Large intestine (tissue), 3 donors: ENCODE results near the gene CCDC174. TPM values are rescaled to one million over a fixed set of nuclear protein-coding genes. Genes with fewer than 3 reads are reported as not detected.

Experiments
- DNase-seq, 2 donors: peaks; one replicate each; pipeline versions ENCODE4 v3.0.0 to v3.0.0-alpha.2; 2013
- H3K27ac ChIP-seq: one replicate; pipeline ENCODE4 v1.5.1; 2013; ENCODE audit warnings: low read length
- H3K27me3 ChIP-seq: 2 replicates; pipeline ENCODE4 v1.6.1; 2013; ENCODE audit warnings: low read length; ENCODE audit not compliant: control insufficient read depth, insufficient read depth
- H3K36me3 ChIP-seq: 2 replicates; pipeline ENCODE4 v1.6.1; 2013; ENCODE audit warnings: low read length; ENCODE audit not compliant: control insufficient read depth, insufficient read depth
- H3K4me1 ChIP-seq: one replicate; pipeline ENCODE4 v1.6.1; 2013; ENCODE audit warnings: low read length; ENCODE audit not compliant: control insufficient read depth, insufficient read depth
- H3K4me3 ChIP-seq: one replicate; pipeline ENCODE4 v1.5.1; 2013; ENCODE audit warnings: low read length
- H3K9me3 ChIP-seq: one replicate; pipeline ENCODE4 v1.6.1; 2013; ENCODE audit warnings: mild to moderate bottlenecking, low read depth, low read length, moderate library complexity; ENCODE audit not compliant: control insufficient read depth
- WGBS: methylation state at CpG from one replicate; pipeline ENCODE4 v1.1.5; 2013; ENCODE audit warnings: low lambda C conversion rate; ENCODE audit not compliant: insufficient coverage; 5-methylcytosine and 5-hydroxymethylcytosine counted together
- polyA plus RNA-seq: library from polyadenylated mRNA; unstranded; fragments of 120-200 nt; gene quantifications from one replicate; pipeline ENCODE4 v1.2.1, GENCODE V29; 2013

CCDC174 gene
- polyA plus RNA-seq, 1 donor = 23.8 TPM

DNA sequence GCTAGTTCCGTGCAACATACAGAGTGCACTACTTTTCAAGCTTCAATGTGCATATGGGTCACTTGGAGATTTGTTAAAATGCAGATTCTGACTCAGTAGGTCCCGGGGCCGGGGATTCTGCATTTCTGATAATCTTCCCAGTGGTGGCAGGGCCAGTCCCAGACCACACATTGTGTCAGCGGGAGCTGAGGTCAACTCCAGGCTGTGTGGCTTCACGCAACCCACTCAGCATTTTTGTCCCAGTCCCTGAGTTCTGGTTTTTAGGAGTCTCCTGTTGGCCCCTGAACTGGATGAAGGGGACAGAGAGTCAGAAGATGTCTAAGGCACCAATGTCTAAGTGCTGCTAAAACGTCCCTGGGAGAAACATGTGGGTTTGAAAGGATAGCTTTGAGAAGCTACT lies 26.1 kb upstream of the CCDC174 start:
- no peaks in the 10 kb centered on the region for H3K4me1 ChIP-seq
- H3K27me3 ChIP-seq = peaks cover 17% of the 10 kb centered on the region
- H3K9me3 ChIP-seq = no peaks in the 10 kb centered on the region
- no peaks in the 10 kb centered on the region for H3K36me3 ChIP-seq
- WGBS = 71% methylated on average over 1 of the region's 6 CpGs
- no peak overlapping the region for H3K27ac ChIP-seq
- DNase-seq = no peak
- H3K4me3 ChIP-seq = no peak overlapping the region

DNA sequence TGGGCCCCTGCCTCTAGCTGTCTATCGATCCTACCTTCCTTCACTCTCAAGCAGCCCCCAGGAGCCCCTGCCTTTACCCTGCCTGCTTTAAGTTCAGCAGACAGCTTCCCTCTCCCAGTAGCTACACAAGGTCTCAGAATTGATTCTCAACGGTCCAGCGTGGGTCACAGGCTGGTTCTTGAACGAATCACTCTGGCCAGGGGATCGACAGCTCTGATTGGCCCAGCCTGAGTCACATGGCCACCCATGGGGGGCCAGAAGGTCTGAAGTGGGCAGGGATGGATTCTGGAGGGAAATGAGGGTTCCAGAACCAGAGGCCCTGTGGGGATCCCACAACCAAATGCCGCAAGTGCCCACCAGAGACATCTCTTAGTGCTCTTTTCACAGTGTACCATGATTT lies 23.7 kb upstream of the CCDC174 start:
- no peaks in the 10 kb centered on the region for H3K9me3 ChIP-seq
- no peak for DNase-seq
- no peak overlapping the region for H3K27ac ChIP-seq
- no peak overlapping the region for H3K4me3 ChIP-seq
- H3K36me3 ChIP-seq = no peaks in the 10 kb centered on the region
- WGBS = 100% methylated on average over 1 of the region's 6 CpGs
- H3K4me1 ChIP-seq = no peaks in the 10 kb centered on the region
- peaks cover 14% of the 10 kb centered on the region for H3K27me3 ChIP-seq

- Histone ChIP-seq H3K36me3 (no peaks in the 10 kb centered on the region), H3K9me3 (no peaks in the 10 kb centered on the region), H3K27ac (no peak overlapping the region), H3K4me3 (no peak overlapping the region), H3K4me1 (no peaks in the 10 kb centered on the region), H3K27me3 (peaks cover 14% of the 10 kb centered on the region)
- DNase-seq = no peak
- WGBS = no CpG with 5 or more reads among the region's 4 CpGs
Measured at GRCh38 chr3:14628406-14628805, 23.2 kb upstream of the CCDC174 start.

GRCh38 chr3:14630404-14631100 lies 21.0 kb upstream of the CCDC174 start:
- 69% methylated on average over 3 of the region's 9 CpGs for WGBS
- Histone ChIP-seq H3K36me3 (no peaks in the 10 kb centered on the region), H3K9me3 (no peaks in the 10 kb centered on the region), H3K27me3 (peaks cover 7% of the 10 kb centered on the region), H3K4me1 (no peaks in the 10 kb centered on the region), H3K27ac (no peak overlapping the region), H3K4me3 (no peak overlapping the region)
- no peak for DNase-seq

- no peak overlapping the region for H3K27ac ChIP-seq
- no peaks in the 10 kb centered on the region for H3K4me1 ChIP-seq
- peaks cover 7% of the 10 kb centered on the region for H3K27me3 ChIP-seq
- H3K4me3 ChIP-seq = no peak overlapping the region
- no CpG with 5 or more reads among the region's 5 CpGs for WGBS
- H3K9me3 ChIP-seq = no peaks in the 10 kb centered on the region
- DNase-seq = no peak
- no peaks in the 10 kb centered on the region for H3K36me3 ChIP-seq
Measured at GRCh38 chr3:14631101-14631497, 20.5 kb upstream of the CCDC174 start.

DNA sequence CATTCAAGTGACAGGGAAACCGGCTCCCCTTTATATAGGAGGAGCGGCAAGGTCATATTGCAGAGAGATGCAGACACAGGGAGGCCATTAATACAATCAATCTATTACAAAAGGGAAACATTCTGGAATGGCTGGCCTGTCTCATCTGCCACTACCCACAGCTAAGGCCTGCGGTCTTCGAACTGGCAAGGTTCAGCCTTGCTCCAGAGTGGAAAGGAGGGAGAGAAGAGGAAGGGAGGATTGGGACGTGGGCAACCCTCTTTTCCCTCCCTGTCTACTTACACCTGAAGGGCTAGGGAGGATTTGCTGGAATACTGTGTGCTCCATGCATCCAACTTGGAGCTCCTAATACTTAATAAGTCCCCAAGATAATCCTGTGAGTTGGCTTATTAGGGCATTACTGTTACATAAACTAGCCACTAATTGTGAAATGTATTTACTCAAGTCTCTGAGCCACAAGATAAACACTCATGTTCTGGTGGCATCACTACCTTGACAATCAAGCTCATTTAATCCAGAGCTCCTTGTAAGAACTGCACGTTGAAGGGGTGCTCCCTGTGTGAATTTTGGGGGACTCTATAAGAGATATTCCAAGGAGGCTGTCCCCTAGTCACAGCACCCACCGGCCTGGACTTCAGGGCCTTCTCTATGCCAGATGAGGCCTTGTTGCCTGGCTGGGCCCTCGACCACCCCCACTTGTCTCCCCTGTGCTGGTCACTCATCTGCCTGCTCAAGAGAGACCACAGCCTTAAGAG lies 19.7 kb upstream of the CCDC174 start:
- DNase-seq = no peak
- H3K4me1 ChIP-seq = no peaks in the 10 kb centered on the region
- no peak overlapping the region for H3K27ac ChIP-seq
- H3K9me3 ChIP-seq = no peaks in the 10 kb centered on the region
- H3K27me3 ChIP-seq = peaks cover 13% of the 10 kb centered on the region
- no peaks in the 10 kb centered on the region for H3K36me3 ChIP-seq
- no CpG with 5 or more reads among the region's 8 CpGs for WGBS
- H3K4me3 ChIP-seq = no peak overlapping the region

- no peaks in the 10 kb centered on the region for H3K4me1 ChIP-seq
- no peaks in the 10 kb centered on the region for H3K36me3 ChIP-seq
- DNase-seq = no peak
- peaks cover 14% of the 10 kb centered on the region for H3K27me3 ChIP-seq
- H3K27ac ChIP-seq = no peak overlapping the region
- 51% methylated on average over 4 of the region's 4 CpGs for WGBS
- H3K9me3 ChIP-seq = no peaks in the 10 kb centered on the region
- no peak overlapping the region for H3K4me3 ChIP-seq
Measured at GRCh38 chr3:14632442-14632930, 19.1 kb upstream of the CCDC174 start.

DNA sequence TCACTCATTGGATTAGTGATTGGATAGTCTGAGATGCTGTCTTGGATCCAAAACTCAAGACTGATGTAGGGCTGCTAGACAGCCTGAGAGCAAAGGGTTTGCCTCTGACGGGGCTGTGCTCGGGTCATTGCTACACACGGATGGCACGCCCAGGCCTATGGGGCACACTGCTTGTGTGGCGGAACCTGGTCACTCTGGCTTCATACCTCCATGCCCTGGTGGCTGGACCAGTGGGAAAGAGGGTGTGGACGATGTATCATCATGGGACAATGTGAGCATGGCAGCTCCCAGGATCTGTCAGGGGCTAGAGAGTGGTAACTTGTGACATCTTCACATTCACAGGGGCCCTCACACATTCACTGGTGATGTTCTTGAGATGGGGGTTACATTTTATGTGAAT lies 18.1 kb upstream of the CCDC174 start:
- no CpG with 5 or more reads among the region's 6 CpGs for WGBS
- no peaks in the 10 kb centered on the region for H3K9me3 ChIP-seq
- H3K4me1 ChIP-seq = no peaks in the 10 kb centered on the region
- no peak overlapping the region for H3K27ac ChIP-seq
- DNase-seq = no peak
- H3K4me3 ChIP-seq = no peak overlapping the region
- no peaks in the 10 kb centered on the region for H3K36me3 ChIP-seq
- peaks cover 14% of the 10 kb centered on the region for H3K27me3 ChIP-seq

- no peak overlapping the region for H3K27ac ChIP-seq
- H3K4me1 ChIP-seq = no peaks in the 10 kb centered on the region
- WGBS = no CpG with 5 or more reads among the region's 8 CpGs
- H3K36me3 ChIP-seq = no peaks in the 10 kb centered on the region
- no peak overlapping the region for H3K4me3 ChIP-seq
- DNase-seq = peak; percentile 53 to 59
- peaks cover 14% of the 10 kb centered on the region for H3K27me3 ChIP-seq
- H3K9me3 ChIP-seq = no peaks in the 10 kb centered on the region
Measured at GRCh38 chr3:14633819-14634424, 17.6 kb upstream of the CCDC174 start.

- DNase-seq = peak in 1 of 2 donors; percentile 20
- Histone ChIP-seq H3K9me3 (no peaks in the 10 kb centered on the region), H3K27ac (no peak overlapping the region), H3K27me3 (peaks cover 19% of the 10 kb centered on the region), H3K36me3 (no peaks in the 10 kb centered on the region), H3K4me3 (no peak overlapping the region), H3K4me1 (no peaks in the 10 kb centered on the region)
- WGBS = no CpG with 5 or more reads among the region's 4 CpGs
Measured at GRCh38 chr3:14634763-14635400, 16.7 kb upstream of the CCDC174 start.
